GOT3 (cell line): ENCODE results near the gene CCDC91.
"Not testable (repeated sequence)": the region's sequence is repeated elsewhere in the genome, so short reads cannot be mapped to it uniquely, and the experiment has no call there.

ENCODE experiments used
- DNase-seq: peaks from one replicate; lab custom pipeline; 2025; ENCODE audit warnings: mixed read lengths; lab: John Stamatoyannopoulos, UW

The CCDC91 gene

GRCh38 chr12:28232211-28232928, 42.1 kb downstream of the CCDC91 start:
- DNase-seq, result no peak

GRCh38 chr12:28234444-28234843, 44.2 kb downstream of the CCDC91 start:
- DNase-seq, result no peak

DNA sequence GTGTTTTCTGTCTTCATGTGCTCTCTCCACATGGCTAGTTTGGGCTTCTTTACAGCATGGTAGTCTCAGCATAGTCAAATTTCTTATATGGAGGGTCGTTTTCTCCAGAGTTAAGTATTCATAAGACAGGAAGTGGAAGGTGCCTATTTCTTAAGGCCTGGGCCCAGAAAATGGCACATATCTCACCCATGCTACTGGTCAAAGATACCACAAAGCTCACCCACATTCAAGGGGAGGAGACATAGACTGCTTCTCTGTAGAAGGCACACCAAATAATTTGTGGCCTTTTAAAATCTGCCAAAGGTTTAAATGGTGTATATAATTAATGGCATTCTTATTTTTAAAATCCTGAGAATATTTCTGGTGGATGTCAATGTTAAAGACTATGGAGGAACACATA, 44.8 kb downstream of the CCDC91 start:
- DNase-seq, result no peak

GRCh38 chr12:28235985-28236384, 45.7 kb downstream of the CCDC91 start:
- no peak for DNase-seq

DNA sequence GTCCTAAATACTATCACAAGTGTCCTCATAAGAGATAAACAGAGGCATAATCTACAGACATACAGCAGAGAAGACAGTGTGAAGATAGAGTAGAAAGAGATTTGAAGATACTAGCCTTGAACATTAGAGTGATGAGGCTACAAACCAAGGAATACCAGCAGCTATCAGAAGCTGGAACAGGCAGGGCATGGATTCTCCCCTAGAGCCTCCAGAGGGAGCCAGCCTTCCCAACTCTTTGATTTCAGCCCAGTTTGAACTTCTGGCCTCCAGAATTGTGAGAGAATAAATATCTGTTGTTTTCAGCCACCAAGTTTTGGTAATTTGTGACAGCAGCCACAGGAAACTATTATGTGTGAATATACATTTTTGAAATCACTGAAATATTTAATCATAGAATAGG, 47.2 kb downstream of the CCDC91 start:
- DNase-seq, result no peak

- DNase-seq, result no peak
Observed at GRCh38 chr12:28239918-28240317, 49.7 kb downstream of the CCDC91 start.

DNA sequence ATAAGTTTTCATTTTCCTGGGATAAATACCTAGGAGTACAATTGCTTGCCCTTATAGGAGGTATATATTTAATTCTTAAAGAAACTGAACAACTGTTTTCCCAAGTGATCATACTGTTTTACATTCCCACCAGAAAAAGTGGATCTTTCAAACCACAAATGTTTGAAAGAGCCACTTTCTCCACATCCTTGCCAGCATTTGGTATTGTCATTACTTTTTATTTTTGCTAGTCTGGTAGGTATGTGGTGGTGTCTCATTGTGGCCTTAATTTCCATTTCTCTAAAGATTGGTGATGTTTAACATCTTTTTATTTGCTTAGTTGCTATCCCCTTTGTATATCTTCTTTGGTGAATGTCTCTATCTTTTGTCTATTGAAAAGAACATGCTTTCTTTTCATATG, 50.6 kb downstream of the CCDC91 start:
- DNase-seq, result no peak

DNA sequence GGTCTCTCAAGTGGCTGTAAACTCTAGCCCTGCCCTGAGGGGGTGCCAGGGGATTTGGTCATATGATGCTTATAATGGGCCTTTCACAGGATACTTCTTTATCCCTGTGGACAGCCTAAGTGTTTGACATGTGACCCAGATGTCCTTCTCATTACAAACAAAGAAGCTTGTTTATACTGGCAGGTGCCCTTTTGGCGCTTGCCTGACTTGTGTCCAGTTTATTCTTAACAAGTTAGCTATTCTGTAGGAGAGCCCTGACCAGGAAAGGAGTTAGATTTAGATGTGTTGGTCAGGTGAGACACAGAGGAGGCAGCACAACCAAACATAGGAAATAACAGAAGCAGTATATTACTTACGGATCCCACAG, 51.9 kb downstream of the CCDC91 start:
- no peak for DNase-seq

DNA sequence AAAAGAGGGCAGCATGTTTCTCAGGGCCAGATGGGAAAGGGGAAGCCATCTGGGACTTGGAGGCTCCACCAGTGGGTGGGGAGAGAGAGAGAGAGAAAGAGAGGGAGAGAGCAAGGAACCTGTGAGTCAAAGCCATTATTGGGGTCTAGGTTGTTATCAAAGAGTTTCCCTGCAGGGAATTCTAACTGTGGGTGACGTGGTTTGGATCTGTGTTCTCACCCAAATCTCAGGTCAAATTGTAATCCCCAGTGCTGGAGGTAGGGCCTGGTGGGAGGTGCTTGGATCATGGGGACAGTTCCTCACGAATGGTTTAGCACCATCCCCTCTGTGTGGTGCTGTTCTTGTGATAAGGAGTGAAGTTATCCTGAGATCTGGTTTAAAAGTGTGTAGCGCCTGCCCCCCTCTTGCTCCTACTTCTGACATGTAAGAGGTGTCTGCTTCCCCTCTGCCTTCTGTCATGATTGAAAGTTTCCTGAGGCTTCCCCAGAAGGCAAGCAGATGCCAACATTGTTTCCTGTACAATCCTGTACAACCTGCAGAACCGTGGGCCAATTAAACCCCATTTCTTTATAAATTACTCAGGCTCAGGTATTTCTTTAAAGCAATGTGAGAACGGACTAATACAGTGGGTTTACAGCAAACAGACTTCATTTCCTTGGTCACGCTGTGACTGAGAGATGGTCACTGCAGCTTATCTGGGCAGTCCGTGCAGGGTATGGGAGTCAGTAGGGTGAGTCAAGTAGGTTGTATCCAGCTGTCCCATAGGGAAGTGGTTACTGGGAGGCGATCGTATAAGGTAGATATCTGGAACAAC, 52.4 kb downstream of the CCDC91 start:
- DNase-seq, result no peak

DNA sequence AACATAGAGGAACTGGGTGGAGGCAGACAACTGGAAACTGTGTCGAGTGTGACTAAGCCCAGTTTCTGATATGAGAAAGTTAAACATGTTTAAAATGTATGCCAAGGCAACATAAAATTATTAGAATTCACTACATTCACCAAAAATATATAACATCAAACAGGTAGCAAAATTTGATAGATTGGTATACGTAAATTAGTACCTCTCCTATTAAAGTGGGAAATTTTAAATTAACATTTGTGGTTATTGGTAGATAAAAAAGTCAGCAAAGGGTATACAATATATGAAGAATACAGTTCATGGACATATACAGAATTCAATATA, 53.0 kb downstream of the CCDC91 start:
- no peak for DNase-seq

GRCh38 chr12:28247806-28248205, 57.5 kb downstream of the CCDC91 start:
- no peak for DNase-seq

- no peak for DNase-seq
Observed at GRCh38 chr12:28248555-28249145, 58.4 kb downstream of the CCDC91 start.

GRCh38 chr12:28253161-28253641, 62.9 kb downstream of the CCDC91 start:
- no peak for DNase-seq

DNA sequence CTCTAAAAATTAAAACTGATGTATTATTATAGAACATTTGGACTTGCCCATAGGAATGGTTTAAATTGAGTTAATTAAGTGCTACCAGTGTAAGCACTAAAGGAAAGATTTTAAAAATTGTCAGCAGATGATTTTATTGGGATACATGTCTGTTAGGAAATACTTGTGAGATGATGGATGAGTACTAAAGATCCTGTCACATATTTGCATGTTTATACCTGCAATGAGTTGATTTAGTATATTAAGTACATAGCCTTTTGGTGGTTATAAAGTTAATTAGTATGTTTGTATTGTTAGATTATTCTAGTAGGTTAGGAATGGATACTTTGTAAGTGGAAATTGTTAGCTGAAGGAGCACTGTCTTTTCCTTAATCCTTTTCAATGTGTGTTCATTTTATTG, 67.2 kb downstream of the CCDC91 start:
- DNase-seq, result no peak

DNA sequence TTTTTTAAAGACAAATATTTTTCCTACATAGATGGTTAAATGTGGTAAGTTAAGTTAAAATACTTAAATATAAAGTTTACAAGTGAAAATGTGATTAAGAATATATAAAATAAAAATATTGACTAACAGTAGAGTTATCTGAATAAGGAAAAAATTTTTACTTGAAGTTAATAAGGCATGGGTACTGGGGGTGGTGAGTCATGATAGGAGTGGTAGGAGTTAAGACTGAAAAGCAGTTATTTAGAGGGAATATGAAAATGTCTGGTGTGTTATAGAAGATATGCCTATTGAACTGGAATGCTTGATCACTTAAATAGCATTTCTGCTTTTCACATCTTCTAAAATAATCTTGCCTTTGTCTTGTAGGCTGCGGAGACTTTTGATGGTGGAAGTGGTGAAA, 68.7 kb downstream of the CCDC91 start:
- DNase-seq, result no peak

- DNase-seq, result no peak
Observed at GRCh38 chr12:28265435-28266042, 75.3 kb downstream of the CCDC91 start.

DNA sequence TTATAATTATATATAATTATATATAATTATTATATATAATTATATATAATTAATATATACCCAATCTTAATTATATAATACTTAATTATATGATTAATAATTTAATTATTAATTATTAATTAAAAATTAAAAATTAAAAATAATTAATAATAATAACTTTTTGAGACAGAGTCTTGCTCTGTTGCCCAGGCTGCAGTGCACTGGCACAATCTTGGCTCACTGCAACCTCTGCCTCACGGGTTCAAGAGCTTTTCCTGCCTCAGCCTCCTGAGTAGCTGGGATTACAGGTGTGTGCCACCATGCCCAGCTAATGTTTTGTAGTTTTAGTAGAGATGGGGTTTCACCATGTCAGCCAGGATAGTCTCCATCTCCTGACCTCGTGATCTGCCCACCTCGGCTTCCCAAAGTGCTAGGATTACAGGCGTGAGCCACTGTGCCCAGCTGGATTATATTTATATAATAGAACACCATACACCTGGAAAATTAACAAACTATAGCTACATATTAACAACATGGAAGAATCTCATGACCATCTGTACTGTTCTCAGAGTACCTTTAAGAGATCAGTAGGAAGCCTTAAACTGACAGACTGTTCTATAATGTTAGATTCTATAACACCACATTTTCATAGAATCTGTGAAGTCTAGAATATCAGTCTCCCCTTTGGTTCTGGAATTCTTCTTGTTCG, 77.8 kb downstream of the CCDC91 start:
- not testable (repeated sequence) for DNase-seq

DNA sequence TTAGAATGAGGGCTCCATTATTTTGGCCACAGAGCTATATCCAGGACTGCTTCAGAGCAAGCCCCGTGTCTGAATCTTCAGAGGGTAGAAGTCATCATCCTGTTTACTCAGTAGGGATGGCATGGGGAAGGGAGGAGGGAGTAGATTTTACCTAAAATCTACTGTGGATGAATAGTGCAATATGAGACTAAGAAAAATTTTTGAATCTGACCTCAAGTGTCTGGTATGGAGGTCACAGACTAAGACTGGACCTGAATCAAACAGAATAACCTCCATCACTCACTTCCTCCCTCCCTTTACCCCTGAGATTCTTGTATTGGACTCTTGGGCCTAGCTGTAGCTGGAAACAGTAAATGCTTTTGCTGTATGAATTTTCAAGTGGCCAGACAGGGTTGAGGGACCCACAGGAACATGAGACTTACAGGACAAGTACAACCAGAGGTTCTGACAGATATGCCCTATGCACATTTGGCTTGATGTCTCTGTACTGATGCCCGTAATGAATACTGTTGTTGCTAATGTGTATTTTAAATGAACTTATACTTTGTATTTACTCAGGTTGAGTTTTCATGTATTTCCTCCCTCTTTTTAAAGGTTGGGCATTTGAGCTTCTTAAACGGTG, 78.5 kb downstream of the CCDC91 start:
- no peak for DNase-seq

GRCh38 chr12:28269851-28270250, 79.6 kb downstream of the CCDC91 start:
- DNase-seq, result no peak

DNA sequence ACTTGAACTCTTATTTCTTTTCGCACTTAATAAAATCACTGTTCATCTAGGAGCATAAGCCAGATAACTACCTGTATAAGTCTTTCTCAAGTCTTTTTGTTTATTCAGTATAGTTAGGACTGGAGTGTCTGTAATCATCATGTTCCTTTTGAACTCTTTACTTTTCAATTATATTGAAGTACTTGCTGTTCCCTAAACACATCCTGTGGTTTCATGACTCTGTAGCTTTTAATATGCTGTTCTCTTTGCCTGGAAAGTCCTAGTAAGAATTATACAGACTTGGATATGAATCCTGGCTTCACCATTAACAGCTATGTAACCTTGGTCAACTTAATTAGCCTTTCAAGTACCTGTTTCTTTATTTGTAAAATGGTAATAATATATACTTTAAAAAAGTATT, 88.2 kb downstream of the CCDC91 start:
- DNase-seq, result no peak

DNA sequence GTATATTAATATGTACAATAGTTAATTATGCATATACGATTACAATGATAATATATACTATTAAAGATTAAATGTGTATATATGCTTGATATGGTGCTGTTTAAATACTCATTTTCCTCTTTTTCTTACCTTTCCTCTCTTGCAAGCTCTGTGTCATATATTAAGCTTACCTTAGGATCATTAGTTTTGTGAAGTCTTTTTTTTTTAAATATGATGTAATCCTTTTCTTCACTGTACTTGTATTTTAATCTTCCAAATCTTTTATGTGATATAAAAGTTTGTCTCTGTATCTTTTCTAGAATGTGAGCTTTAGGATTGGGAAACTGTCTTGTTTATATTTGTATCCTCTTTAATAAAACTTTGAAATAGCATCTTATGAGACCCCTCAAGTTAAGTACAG, 88.7 kb downstream of the CCDC91 start:
- no peak for DNase-seq

DNA sequence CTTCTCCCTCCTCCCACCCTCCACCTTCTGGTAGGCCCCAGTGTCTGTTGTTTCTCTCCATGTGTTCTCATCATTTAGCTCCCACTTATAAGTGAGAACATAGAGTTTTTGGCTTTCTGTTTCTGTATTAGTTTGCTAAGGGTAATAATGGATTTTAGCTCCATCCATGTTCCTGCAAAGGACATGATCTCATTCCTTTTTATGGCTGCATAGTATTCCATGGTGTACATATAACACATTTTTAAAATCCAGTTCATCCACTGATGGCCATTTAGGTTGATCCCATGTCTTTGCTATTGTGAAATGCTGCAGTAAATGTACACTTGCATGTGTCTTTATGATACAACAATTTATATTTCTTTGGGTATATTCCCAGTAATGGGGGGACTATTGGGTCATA, 96.1 kb downstream of the CCDC91 start:
- no peak for DNase-seq
